Naive thymus-derived CD4-positive, alpha-beta T cell (primary cell): ENCODE measurements around the gene FOXN3. TPM values are rescaled to one million over a fixed set of nuclear protein-coding genes. Genes with fewer than 3 reads are reported as not detected.
A peak's percentile ranks its signal among the peaks of the same experiment; 100 is the strongest.

ENCODE experiments used
- ATAC-seq: fragments of 150-1000 bp; cut with Tn5 transposase; 2 replicates; pipeline ENCODE4 v1.10.0; 2021; ENCODE audit warnings: mild to moderate bottlenecking, moderate library complexity
- CTCF ChIA-PET: fragments of 350-600 bp; sonication (Branson Sonifier 250); formaldehyde crosslinking; loops from one replicate; lab custom pipeline; 2021; ENCODE audit warnings: antibody characterized with exemption; lab: Charles Lee
- POLR2A ChIA-PET: fragments of 350-600 bp; sonication (Branson Sonifier 250); formaldehyde crosslinking; loops from one replicate; lab custom pipeline; 2021; ENCODE audit warnings: antibody characterized with exemption, inconsistent platforms; lab: Charles Lee
- DNase-seq, 9 donors: peaks; one replicate each; pipeline versions ENCODE4 v3.0.0 to v3.0.0-alpha.2; 2020 to 2022; ENCODE audit warnings: mixed read lengths in 1 of 9
- H3K27ac ChIP-seq: one replicate; pipeline ENCODE4 v1.7.0; 2013; ENCODE audit warnings: mild to moderate bottlenecking, low read depth, low read length, moderate library complexity
- H3K27me3 ChIP-seq, 2 donors: one replicate each; pipeline ENCODE4 v1.7.0; 2013; ENCODE audit warnings: low read length in 2 of 2, mild to moderate bottlenecking in 2 of 2, moderate library complexity in 2 of 2; ENCODE audit not compliant: control insufficient read depth in 2 of 2, insufficient read depth in 2 of 2
- H3K36me3 ChIP-seq, 3 experiments: 1 replicate in 2 of 3; 2 replicates in 1 of 3; pipeline ENCODE4 v1.7.0; 2013; ENCODE audit warnings: low read length in 3 of 3, mild to moderate bottlenecking in 3 of 3, moderate library complexity in 1 of 3; ENCODE audit not compliant: insufficient read depth in 3 of 3, control insufficient read depth in 2 of 3
- H3K4me1 ChIP-seq, 2 donors: one replicate each; pipeline ENCODE4 v1.7.0; 2013; ENCODE audit warnings: low read length in 2 of 2, mild to moderate bottlenecking in 2 of 2, moderate library complexity in 1 of 2; ENCODE audit not compliant: control insufficient read depth in 2 of 2, insufficient read depth in 2 of 2
- H3K4me3 ChIP-seq: 2 replicates; pipeline ENCODE4 v1.7.0; 2013; ENCODE audit warnings: mild to moderate bottlenecking, low read length
- H3K9me3 ChIP-seq, 3 experiments: 1 replicate in 2 of 3; 2 replicates in 1 of 3; pipeline ENCODE4 v1.7.0; 2013; ENCODE audit warnings: low read length in 3 of 3; ENCODE audit not compliant: control insufficient read depth in 2 of 3
- H3K27ac Mint-ChIP-seq, 9 donors: one replicate each; pipeline ENCODE4 v1.8.0; 2020 to 2022; ENCODE audit warnings: mixed read lengths in 9 of 9, mild to moderate bottlenecking in 8 of 9, moderate library complexity in 5 of 9, inconsistent platforms in 2 of 9
- H3K27me3 Mint-ChIP-seq, 5 donors: one replicate each; pipeline ENCODE4 v1.8.0; 2021 to 2022; ENCODE audit warnings: mixed read lengths in 5 of 5, mild to moderate bottlenecking in 1 of 5
- H3K36me3 Mint-ChIP-seq, 5 donors: one replicate each; pipeline ENCODE4 v1.8.0; 2020 to 2022; ENCODE audit warnings: mixed read lengths in 5 of 5, mild to moderate bottlenecking in 3 of 5, inconsistent platforms in 1 of 5
- H3K4me1 Mint-ChIP-seq, 7 donors: one replicate each; pipeline ENCODE4 v1.8.0; 2020 to 2022; ENCODE audit warnings: mixed read lengths in 7 of 7, mild to moderate bottlenecking in 3 of 7, inconsistent platforms in 1 of 7
- H3K4me3 Mint-ChIP-seq, 10 donors: one replicate each; pipeline ENCODE4 v1.8.0; 2020 to 2022; ENCODE audit warnings: mild to moderate bottlenecking in 10 of 10, mixed read lengths in 10 of 10, moderate library complexity in 6 of 10, inconsistent platforms in 2 of 10
- H3K9me3 Mint-ChIP-seq, 11 donors: one replicate each; pipeline ENCODE4 v1.8.0; 2020 to 2022; ENCODE audit warnings: mixed read lengths in 11 of 11, mild to moderate bottlenecking in 4 of 11, inconsistent platforms in 1 of 11, moderate library complexity in 1 of 11
- intact Hi-C, 2 donors: fragments of 100-400 bp; cut with micrococcal nuclease; formaldehyde crosslinking; loops; one replicate each; pipeline ENCODE4 v1.15.1; 2023
- polyA plus RNA-seq, 2 donors: library from polyadenylated mRNA; unstranded; fragments of 300-500 nt; fragmentation: Illumina TruSeq; gene quantifications; one replicate each; pipeline ENCODE4 v1.2.3, GENCODE V29; 2021
- total RNA-seq, 6 experiments: library from RNA in 5 of 6; stranded (reverse) in 5 of 6; gene quantifications; 1 replicate in 5 of 6; 2 replicates in 1 of 6; pipeline ENCODE4 v1.2.3 and lab custom pipeline; 2021 to 2026

FOXN3 gene
- total and polyA plus RNA-seq, 7 experiments from 2014 or later = 103 to 192 (median 149) TPM

DNA sequence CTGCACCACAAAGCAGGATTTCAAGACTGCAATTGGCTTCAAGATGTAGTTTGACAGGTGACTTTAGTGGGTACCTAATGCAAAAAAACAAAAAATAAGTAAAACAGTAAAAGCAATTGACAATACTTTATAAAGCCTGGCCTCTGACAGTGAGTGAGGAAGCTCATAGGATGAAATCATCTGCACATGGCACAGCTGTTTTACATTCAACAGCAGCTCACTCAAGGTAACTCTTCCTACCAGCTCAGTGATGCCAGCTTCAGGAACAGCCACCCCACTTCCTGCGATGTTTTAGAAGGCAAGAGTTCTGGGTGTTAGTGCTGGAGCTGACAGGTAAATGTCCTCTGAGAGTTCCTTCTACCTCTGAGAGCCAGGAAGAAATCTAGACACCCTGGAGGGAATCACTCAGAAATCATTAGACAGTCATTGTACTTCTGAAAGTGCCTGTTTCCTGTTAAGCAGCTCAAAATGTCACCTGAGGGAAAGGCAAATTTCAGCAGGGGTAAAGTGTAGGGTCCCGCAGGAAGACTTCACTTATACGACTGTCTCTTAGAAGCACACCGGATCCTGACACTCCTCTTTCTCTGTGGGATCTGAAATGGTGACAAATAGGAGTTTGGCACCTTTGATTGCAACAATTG lies 99.9 kb downstream of the FOXN3 start:
- Histone ChIP-seq H3K36me3 (peaks cover 0 to 9% (median 0%) of the 10 kb centered on the region in 3 experiments), H3K27me3 (no peaks in the 10 kb centered on the region), H3K27ac (no peak overlapping the region), H3K4me1 (peaks cover 0 to 5% of the 10 kb centered on the region in 2 donors), H3K4me3 (no peak overlapping the region), H3K9me3 (no peaks in the 10 kb centered on the region)
- CTCF ChIA-PET = interaction anchor here (0.6 to 1.2 kb wide), 3 partner anchors 20 to 114 kb away, joined by 3 to 4 read pairs (median 4); no protein-coding TSS in a partner anchor
- peaks cover 15 to 60% (median 49%) of the 10 kb centered on the region in 5 donors for H3K36me3 Mint-ChIP-seq
- ATAC-seq (no peak), DNase-seq (no peak)
- intact Hi-C loops = no loop called here
- peak overlapping the region in 4 of 9 donors; percentile 27 to 54 (median 52) for H3K27ac Mint-ChIP-seq
- POLR2A ChIA-PET = interaction anchor here (0.7 kb wide), 1 partner anchor 10 kb away, joined by 4 read pairs; no protein-coding TSS in a partner anchor
- H3K9me3 Mint-ChIP-seq = peaks cover 0 to 21% (median 5%) of the 10 kb centered on the region in 11 donors
- H3K4me1 Mint-ChIP-seq = peaks cover 20 to 85% (median 75%) of the 10 kb centered on the region in 7 donors
- H3K4me3 Mint-ChIP-seq = no peak overlapping the region
- no peaks in the 10 kb centered on the region for H3K27me3 Mint-ChIP-seq

DNA sequence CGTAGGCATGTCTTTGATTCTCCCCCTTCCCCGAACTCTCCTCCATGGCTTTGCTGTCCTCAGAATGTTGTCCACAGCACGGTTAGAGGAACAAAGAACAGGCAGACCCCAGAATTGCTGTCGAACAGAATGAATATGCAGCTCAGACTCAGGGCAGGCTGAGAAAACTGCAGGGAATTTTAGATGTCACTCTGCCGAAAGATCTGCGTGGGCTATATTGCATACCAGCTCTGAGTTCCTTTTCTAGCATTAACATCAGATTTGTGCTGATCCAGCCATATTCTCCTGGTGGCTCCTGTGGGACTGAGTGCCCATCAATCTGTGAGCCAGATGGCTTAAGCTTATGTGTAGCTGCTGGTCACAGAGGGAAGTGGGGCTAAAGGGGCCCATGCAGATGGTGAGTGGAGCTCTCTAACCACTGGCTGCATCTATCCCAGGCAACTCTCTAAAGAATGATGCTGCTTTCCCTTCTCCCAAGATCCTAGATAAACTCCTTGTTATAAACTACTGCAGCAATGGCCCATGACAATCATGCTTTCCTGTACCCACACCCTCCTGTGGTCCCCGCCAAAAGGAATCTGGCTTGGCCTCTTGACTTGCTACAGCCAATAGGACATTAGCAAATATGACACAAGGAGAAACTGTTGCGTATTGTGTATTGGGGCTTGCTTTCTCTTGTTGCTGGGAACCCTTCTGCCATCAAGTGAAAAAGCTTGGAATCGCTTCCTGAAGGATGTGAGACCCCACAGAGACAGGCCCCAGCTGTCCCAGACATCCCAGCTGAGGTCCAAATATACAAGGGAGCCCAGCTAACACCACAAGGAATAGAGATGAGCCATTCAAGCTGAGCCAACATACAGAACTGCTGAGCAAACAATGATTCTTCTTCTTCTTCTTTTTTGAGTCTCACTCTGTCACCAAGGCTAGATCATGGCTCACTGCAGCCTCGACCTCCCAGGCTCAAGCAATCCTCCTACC lies 101.3 kb downstream of the FOXN3 start:
- POLR2A ChIA-PET = no interaction called here
- intact Hi-C loops = no loop called here
- Histone ChIP-seq H3K36me3 (peaks cover 0 to 9% (median 0%) of the 10 kb centered on the region in 3 experiments), H3K27ac (no peak overlapping the region), H3K27me3 (no peaks in the 10 kb centered on the region), H3K4me3 (no peak overlapping the region), H3K4me1 (peaks cover 0 to 5% of the 10 kb centered on the region in 2 donors), H3K9me3 (no peaks in the 10 kb centered on the region)
- peak overlapping the region in 1 of 10 donors; percentile 51 for H3K4me3 Mint-ChIP-seq
- H3K27ac Mint-ChIP-seq = peak overlapping the region in 4 of 9 donors; percentile 1 to 55 (median 28)
- H3K9me3 Mint-ChIP-seq = peaks cover 0 to 20% (median 5%) of the 10 kb centered on the region in 11 donors
- peaks cover 13 to 52% (median 44%) of the 10 kb centered on the region in 5 donors for H3K36me3 Mint-ChIP-seq
- peaks cover 16 to 75% (median 66%) of the 10 kb centered on the region in 7 donors for H3K4me1 Mint-ChIP-seq
- H3K27me3 Mint-ChIP-seq = no peaks in the 10 kb centered on the region
- CTCF ChIA-PET = no interaction called here
- DNase-seq = no peak
- ATAC-seq = no peak

GRCh38 chr14:89314274-89314673 lies 102.8 kb downstream of the FOXN3 start:
- intact Hi-C loops = no loop called here
- peak overlapping the region in 1 of 9 donors; percentile 38 for H3K27ac Mint-ChIP-seq
- H3K36me3 ChIP-seq = peaks cover 0 to 9% (median 0%) of the 10 kb centered on the region in 3 experiments

DNA sequence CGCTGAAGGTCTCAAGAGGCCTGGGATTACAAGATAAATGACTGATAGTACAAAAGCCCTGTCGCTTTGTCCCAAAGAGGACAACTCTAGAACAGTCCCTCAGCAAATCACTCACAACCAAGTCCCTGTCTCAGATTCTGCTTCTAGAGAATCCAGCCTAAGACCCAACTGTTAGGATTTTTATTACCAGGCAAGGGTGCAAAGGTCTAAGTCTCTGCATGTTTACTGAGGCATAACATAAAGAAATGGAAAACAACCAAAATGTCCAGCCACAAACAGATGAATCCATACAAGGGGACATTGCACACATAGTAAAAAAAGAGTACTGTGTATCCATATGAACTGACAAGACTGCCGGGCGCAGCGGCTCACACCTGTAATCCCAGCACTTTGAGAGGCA lies 104.1 kb downstream of the FOXN3 start:
- CTCF ChIA-PET = no interaction called here
- ATAC-seq (no peak), DNase-seq (no peak)
- H3K36me3 ChIP-seq = peaks cover 0 to 9% (median 0%) of the 10 kb centered on the region in 3 experiments
- POLR2A ChIA-PET = interaction anchor here (0.6 kb wide), 1 partner anchor 1070 kb away, joined by 5 read pairs; no protein-coding TSS in a partner anchor
- H3K9me3 ChIP-seq = no peaks in the 10 kb centered on the region
- peaks cover 0 to 5% (median 0%) of the 10 kb centered on the region in 11 donors for H3K9me3 Mint-ChIP-seq
- no peaks in the 10 kb centered on the region for H3K27me3 ChIP-seq
- H3K4me3 Mint-ChIP-seq = no peak overlapping the region
- no peaks in the 10 kb centered on the region for H3K4me1 ChIP-seq
- H3K4me3 ChIP-seq = no peak overlapping the region
- no peak overlapping the region for H3K27ac Mint-ChIP-seq
- H3K27ac ChIP-seq = no peak overlapping the region
- H3K27me3 Mint-ChIP-seq = no peaks in the 10 kb centered on the region
- intact Hi-C loops = no loop called here
- peaks cover 22 to 68% (median 61%) of the 10 kb centered on the region in 7 donors for H3K4me1 Mint-ChIP-seq
- H3K36me3 Mint-ChIP-seq = peaks cover 5 to 34% (median 27%) of the 10 kb centered on the region in 5 donors

More at GRCh38 chr14:89314274-89314673, 102.8 kb downstream of the FOXN3 start:
- Histone ChIP-seq H3K4me1 (peaks cover 0 to 5% of the 10 kb centered on the region in 2 donors), H3K27ac (no peak overlapping the region), H3K4me3 (no peak overlapping the region), H3K27me3 (no peaks in the 10 kb centered on the region), H3K9me3 (no peaks in the 10 kb centered on the region)
- H3K36me3 Mint-ChIP-seq = peaks cover 8 to 42% (median 32%) of the 10 kb centered on the region in 5 donors
- H3K9me3 Mint-ChIP-seq = peaks cover 0 to 8% (median 3%) of the 10 kb centered on the region in 11 donors
- no peaks in the 10 kb centered on the region for H3K27me3 Mint-ChIP-seq
- ChIA-PET CTCF (no interaction called here), POLR2A (no interaction called here)
- H3K4me3 Mint-ChIP-seq = no peak overlapping the region
- H3K4me1 Mint-ChIP-seq = peaks cover 24 to 71% (median 64%) of the 10 kb centered on the region in 7 donors
- no peak for DNase-seq
- ATAC-seq = no peak

DNA sequence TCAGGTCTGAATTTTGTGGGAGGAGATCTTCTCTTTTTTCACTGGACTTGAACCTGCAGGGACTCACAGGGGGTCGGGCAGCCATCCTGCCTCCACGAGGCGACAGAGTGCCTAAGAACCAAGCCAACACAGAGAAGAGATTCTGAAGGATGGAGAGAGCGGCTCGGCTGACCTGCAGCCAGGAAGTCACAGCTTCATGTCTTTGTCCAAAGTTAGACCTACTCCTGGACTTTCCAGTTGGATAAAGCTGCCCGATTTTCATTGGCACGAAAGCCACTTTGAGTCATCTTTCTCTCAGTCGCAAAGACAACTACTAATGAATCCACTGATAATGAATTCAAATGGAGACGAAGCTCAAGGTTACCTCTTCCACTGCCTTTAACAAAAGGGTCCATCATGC lies 106.8 kb downstream of the FOXN3 start:
- peaks cover 0 to 5% (median 0%) of the 10 kb centered on the region in 11 donors for H3K9me3 Mint-ChIP-seq
- intact Hi-C loops = no loop called here
- CTCF ChIA-PET = no interaction called here
- H3K4me3 Mint-ChIP-seq = no peak overlapping the region
- no peaks in the 10 kb centered on the region for H3K9me3 ChIP-seq
- DNase-seq (no peak), ATAC-seq (no peak)
- peak overlapping the region in 4 of 9 donors; percentile 25 to 64 (median 34) for H3K27ac Mint-ChIP-seq
- H3K4me3 ChIP-seq = no peak overlapping the region
- no peaks in the 10 kb centered on the region for H3K27me3 ChIP-seq
- no peaks in the 10 kb centered on the region for H3K36me3 ChIP-seq
- H3K4me1 ChIP-seq = peaks cover 0 to 6% of the 10 kb centered on the region in 2 donors
- POLR2A ChIA-PET = no interaction called here
- peaks cover 5 to 28% (median 16%) of the 10 kb centered on the region in 5 donors for H3K36me3 Mint-ChIP-seq
- no peak overlapping the region for H3K27ac ChIP-seq
- peaks cover 24 to 73% (median 65%) of the 10 kb centered on the region in 7 donors for H3K4me1 Mint-ChIP-seq
- H3K27me3 Mint-ChIP-seq = no peaks in the 10 kb centered on the region

GRCh38 chr14:89309670-89310177 lies 107.3 kb downstream of the FOXN3 start:
- ATAC-seq = no peak
- Histone ChIP-seq H3K36me3 (no peaks in the 10 kb centered on the region), H3K27ac (no peak overlapping the region), H3K4me3 (no peak overlapping the region), H3K9me3 (no peaks in the 10 kb centered on the region), H3K27me3 (no peaks in the 10 kb centered on the region), H3K4me1 (peaks cover 0 to 11% of the 10 kb centered on the region in 2 donors)
- ChIA-PET POLR2A (no interaction called here), CTCF (no interaction called here)
- Mint-ChIP-seq H3K27ac (peak overlapping the region in 2 of 9 donors; percentile 4 to 26), H3K4me1 (peaks cover 28 to 73% (median 65%) of the 10 kb centered on the region in 7 donors), H3K27me3 (no peaks in the 10 kb centered on the region), H3K36me3 (peaks cover 0 to 23% (median 11%) of the 10 kb centered on the region in 5 donors), H3K4me3 (no peak overlapping the region), H3K9me3 (peaks cover 0 to 5% (median 0%) of the 10 kb centered on the region in 11 donors)
- no peak for DNase-seq
- intact Hi-C loops = no loop called here
